HG03108 (cell line): ENCODE measurements around the gene IGLL1.
"Not testable (repeated sequence)": the region's sequence is repeated elsewhere in the genome, so short reads cannot be mapped to it uniquely, and the experiment has no call there.

Experiments used
- ATAC-seq: cut with Tn5 transposase; IDR thresholded peaks from one replicate; pipeline ENCODE4 v1.9.1; 2021; ENCODE audit warnings: moderate library complexity; ENCODE audit not compliant: unreplicated experiment

The IGLL1 gene

DNA sequence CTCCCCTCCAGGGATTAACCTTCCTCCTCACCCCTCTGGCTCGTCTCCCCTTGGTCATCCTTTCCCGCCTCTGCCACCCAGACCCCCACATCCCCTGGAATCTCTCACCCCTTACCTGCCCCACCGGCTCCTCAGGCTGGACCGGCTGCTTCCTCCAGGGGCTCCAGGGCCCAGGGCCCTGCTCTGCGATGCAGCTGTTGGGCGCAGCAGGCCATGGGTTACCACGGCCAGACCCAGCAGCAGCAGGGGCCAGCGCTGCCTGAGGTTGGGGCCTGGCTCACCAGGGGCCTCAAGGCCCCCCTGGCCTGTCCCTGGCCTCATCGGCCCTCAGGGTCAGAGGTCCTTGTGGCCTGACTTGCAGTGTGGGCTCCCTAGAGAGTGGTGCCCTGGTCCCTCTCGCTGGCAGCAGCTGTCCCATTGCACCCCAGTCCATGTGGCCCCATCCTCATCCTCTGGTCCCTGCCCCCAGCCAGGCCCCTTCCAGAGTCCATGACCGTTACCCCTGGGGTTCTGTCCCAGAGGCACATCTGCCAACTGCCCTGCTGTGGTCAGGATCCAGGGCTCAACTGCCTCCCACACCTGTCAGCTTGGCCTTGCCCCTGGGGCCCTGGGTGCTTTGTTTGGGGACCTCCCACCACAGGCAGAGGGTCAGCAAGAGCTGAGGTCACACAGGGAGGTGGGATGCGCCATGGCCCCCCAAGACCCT is at the start of gene IGLL1:
TSS of gene IGLL1 (minus strand) at position 421 of the 706 bp plus-strand sequence. CDS start at position 321, 100 bp downstream.
- ATAC-seq: no peak

DNA sequence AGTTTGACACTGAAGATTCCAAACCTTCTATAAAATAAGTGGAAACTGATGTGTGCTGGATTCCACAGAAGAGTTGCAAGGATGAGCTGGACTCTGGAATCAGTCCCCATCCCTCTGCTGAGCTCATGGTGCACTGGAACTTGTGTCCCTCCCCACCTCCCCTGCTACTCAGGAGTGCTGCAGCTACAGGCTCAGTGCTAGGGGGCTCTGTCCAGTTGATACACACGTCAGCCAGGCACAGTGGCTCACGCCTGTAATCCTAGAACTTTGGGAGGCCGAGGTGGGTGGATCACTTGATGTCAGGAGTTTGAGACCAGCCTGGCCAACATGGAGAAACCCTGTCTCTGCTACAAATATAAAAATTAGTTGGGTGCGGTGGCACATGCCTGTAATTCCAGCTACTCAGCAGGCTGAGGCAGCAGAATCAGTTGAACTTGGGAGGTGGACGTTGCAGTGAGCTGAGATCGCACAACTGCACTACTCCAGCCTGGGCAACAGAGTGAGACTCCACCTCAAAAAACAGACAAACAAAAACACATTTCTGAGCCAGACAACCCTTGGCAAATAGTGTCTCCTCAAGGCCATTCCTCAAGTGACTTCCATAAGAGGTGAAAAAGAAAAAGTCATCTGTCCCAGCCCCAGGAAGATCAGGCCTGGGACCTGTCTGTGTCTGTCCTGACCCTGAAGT is 48.1 kb upstream of the IGLL1 start:
- not testable (repeated sequence) for ATAC-seq

DNA sequence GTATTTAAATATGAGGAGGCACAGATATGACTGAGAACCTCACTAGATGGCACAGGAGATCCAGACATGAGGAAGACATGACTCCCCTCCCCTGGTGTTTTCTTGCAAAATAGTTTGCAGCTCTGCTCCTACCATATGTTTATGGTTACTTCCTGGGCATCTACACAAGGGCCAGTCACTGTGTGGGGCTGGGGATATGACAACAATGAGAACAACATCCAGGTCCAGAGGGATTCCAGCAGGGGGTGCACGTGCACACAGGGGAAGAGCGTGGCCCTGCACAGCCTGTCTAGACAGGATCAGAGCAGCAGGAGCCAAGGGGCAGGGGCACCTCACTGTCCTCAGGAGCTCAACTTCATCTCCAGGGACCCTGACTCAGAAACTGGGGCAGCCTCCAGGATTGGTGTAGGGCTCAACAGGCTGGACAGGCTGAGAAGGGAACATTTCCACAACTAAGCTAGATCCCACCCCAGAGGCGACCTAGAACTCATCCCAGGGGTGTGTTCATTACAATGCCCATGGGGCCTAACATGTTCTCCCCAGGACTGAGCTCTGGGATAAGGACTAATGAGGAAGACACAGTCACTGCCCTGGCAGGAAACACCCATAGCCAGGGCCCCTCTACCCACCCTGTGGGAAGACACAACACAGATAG is 47.4 kb upstream of the IGLL1 start:
- not testable (repeated sequence) for ATAC-seq

DNA sequence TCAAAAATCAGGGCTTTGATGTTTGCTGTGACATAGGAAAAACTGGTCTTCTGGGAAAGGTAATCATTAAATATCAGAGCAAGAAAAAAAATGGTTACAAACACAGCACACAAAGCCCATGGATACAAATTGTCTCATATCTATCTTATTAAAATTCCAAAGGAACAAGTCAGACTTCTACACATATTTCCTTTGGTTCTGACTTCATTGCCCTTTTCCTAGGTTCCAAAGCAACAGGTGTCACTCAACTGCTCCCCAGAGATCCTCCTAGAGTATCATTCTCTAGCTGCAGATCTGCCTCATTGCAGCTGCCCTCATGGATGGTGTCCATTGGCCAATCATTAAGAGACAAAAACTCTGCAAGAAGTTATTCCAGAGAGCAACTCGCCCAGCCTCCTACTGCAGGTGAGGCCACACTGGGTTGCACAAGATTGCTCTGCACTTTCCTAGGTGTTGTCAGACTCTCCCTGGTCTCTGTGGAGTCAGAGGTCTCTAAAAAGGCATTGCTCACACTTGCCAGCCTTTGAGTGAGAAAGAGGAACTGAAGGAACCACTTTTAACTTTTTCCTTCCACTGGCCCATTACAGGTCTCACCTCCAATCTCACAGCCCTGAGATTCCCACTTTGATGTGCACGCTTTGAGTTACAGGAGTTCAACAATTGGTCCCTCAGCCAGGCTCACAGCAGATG is 46.3 kb upstream of the IGLL1 start:
- ATAC-seq: no peak

DNA sequence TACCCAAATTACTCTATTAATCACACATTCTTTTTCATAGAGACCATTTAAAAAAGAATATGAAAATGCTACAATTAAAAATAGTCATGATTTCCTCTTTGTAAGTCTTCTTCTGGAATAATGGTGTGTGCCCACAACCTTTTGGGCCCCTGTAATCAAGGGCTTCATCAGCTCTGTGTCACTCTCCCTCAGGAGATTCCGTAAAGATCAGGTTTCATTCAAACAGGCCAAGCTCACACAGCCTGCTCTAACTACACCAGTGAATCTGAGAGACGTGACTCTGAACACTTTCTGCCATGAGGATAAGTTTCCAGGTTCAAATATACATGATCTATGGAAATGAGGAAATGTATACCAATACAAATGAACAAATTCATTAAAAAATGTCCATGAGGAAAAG is 42.5 kb upstream of the IGLL1 start:
- no peak for ATAC-seq

DNA sequence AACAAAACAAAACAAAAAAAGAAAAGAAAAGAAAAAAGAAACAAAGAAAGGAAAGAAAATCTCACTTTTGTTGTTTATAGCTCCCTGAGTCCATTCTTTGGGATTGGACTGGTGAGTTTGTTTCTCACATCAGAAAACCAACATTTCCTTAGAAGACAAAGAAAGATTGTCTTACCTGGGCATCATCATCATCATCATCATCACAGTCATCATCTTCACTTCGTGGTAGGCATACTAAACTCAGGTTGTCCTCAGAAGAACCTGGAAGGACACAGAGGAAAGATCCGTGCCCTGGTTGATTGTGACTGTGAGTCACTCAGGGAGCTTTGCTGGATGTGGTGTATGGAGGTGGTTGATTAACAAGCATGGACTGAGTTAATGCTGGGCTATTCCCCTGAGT is 41.8 kb upstream of the IGLL1 start:
- ATAC-seq: not testable (repeated sequence)

DNA sequence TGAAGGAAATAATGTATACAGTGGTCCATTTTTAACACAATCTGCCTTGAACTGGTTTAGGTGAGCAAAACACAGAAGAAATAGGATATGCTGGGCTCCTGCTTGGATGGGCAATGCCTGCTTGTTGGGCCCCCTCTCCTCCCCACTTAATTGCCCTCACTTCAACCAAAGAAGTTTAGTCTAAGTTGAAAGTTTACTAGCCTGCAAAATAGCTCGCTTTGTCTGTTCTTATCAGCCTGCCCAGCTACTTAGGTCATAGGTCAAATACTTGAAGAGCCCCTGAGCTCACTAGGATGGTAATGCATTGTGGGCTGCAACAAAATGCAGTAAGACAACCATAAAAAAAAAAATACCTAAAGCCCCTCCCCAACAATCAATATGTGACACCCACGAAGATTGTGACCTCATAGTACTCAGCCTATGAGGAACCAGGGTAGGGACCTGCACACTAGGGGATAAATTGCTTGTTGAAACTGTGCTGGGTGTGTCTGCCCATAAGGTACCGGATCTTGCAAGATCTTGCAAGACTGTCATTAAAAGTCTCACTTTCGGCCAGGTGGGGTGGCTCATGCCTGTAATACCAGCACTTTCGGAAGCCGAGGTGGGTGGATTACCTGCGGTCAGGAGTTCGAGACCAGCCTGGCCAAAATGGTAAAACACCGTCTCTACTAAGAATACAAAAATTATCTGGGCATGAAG is 41.1 kb upstream of the IGLL1 start:
- ATAC-seq: no peak

DNA sequence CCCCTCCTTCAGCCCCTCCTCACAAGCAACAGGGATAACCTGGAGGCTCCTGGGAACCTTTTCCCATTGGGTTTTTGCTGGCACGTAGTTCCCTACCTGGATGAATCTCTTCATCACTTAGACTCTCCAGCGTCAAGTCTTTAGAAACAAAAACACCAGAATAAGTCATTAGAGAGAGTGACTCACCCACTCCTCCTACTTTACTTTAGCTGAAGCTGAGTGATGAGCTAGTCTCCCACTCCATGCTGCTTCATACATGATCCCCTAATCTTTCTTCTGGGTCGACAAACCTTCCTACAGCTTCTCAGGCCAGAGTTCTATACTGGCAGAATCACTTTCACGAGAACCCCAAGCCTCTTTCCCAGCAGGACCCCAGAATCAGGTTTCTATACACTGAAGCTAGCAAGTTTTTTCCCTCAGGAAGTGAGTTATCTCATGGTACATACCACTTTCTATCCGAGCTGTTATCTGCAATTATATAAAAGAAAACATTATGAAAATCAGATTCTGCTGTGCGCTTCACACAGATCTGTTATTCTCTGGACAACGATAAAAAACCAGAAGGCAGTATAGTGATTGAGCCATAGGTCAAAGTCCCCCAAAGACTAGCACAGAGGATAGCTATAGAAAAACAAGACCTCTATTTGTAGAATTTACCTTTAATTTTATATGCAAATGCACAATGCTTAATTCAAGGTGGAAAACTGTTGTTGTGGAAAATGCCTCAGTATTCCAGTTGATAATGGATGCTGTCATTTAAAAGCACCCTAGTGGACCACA is 33.3 kb upstream of the IGLL1 start:
- ATAC-seq: no peak

DNA sequence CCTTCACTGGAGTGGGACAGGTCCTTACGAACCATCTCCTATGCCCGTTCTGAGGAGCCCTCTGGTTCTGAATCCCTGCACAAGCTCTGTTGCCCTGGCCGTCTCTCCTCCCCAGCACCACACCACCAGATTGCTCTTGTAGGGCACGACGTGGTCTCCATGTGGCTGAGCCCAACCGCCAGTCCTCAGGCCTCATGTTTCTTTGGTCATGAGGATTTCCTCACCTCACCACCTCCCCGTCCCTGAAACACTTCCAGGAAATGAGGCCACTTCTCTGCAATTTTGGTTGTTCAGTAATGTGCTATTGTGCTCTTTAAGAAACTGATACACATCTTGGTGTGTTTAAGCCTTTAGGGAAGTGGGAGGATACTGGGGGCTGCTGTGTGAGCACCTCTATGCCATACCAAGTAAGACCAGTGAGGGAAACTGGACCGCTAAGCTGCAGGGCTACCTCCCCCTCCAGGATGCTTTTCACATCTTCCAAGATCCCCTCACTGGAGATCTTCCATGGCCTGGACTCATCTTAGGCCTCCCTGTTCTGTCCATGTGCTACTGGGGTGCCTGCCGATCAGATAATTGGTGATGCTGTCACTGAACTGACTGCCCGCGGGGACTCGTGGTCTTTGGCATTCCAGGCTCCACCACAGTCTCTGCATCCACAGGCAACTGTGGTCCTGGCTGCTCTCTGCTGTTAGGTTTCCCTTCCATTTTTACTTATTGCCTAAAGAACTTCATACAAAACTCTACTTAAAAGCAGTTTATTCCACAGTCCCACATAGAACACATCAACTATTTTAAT is 30.1 kb upstream of the IGLL1 start:
- ATAC-seq: no peak

DNA sequence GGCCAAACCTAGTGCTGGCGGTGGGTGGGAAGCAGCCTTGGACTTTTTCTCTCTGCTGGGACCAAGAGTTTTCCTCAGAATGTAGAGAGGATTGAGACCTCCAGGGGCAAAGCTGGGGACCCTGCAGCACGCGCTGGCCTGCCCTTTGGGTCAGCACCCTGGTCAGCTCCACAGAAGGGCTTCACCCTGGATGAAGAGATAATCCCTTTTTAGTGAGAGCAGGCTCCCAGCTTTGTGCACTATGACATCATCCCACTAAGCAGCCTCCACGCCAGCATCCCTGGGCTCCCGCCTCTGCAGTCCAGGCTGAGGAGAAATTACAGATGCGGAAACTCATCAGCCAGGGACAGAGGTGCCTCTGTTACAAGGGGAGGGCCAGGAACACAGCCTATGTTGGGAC is 28.5 kb upstream of the IGLL1 start:
- no peak for ATAC-seq

DNA sequence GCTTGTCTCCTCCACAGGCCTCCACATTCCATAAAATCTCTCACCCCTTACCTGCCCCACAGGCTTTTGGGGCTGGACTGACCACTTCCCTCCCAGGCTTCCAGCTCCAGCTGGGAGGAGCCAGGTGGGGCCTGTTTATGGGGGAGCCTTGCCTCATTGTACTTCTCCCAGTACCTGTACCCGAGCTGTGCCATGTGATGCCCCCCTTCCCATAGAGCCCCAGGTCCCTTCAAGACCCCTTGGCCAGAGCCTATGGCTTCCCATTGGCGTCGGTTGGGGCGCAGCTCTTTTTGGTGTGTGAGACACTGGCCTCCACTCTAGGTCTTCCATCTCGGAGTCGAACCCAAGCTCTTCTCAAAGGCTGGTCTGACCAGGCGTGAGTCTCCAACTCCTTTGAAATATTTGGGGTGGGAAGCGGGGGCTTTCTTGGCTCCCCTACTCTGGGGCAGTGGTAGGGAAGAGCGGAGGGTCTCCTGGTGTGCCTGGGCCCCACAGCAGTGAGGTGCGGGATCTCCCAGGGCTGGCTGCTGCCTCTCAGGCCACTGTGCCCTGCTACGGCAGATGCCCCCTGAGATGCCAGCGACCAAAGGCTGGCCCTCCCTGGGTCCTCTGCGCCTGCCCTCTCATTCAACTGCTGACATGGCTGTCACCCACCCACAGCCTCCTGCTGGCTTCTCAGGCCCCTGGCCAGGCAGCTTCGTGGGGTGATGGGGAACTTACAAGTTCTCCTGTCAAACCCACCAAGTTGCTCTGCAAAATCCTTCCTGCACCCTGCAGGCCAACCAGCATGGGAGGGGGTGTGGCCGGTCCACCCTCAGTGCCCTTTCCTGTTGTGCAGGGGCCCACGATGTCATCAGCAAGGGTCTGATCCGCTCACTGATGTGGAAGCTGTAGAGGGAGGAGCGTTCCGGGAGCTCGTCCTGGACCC is 26.4 kb upstream of the IGLL1 start:
- ATAC-seq: no peak

DNA sequence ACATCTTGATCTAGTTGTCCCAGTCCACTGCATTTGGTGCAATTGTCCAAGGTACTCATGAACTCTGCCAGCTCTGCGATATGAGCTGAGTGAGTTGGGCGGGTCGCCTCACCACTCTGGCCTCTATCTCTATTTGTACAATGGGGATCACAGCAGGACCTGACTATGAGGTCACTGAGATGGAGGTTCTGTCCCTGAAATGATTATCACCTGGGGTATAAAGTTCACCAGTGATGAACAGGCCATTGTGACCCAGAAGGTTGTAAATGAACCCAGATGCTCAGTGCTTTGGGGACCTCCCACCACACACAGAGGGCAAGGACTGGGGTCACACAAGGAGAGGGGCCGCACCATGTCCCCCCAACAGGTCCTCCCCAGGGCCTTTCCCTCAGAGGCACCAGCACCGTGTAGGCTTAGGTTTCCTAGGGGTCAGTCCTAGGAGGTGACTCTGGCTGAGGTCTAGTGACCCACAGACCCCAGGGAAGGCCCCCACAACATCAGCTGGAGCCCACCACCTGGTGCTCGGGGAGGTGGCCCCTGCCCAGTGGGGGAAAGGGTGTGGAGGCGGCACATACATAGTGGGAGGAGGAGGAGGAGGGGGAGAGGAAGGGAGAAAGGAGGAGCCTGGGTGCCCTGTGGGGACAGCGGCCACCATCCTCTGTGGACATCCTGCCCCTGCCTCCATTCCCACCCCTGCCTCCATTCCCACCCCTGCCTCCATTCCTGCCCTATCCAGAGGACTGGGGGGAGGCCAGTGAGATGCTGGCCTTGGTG is 25.0 kb upstream of the IGLL1 start:
- no peak for ATAC-seq

DNA sequence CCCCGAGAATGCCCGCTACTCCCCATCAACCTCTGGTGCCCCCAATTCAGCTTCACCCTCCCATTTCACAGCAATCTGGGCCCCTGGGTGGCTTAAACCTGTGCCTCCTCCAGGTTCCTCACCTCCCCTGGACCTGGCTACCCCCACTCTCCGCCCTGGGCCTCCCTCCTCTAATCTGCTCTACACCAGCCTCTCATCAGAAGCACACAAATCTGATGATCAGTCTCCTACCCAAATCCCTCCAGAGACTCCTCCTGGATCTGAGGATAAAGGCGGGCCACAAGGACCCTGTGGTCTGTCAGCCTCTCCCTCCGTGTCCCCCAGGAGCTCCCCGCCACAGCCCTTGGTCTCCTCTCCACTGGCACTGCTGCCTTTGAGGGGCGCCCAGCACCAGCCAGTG is 23.2 kb upstream of the IGLL1 start:
- no peak for ATAC-seq

DNA sequence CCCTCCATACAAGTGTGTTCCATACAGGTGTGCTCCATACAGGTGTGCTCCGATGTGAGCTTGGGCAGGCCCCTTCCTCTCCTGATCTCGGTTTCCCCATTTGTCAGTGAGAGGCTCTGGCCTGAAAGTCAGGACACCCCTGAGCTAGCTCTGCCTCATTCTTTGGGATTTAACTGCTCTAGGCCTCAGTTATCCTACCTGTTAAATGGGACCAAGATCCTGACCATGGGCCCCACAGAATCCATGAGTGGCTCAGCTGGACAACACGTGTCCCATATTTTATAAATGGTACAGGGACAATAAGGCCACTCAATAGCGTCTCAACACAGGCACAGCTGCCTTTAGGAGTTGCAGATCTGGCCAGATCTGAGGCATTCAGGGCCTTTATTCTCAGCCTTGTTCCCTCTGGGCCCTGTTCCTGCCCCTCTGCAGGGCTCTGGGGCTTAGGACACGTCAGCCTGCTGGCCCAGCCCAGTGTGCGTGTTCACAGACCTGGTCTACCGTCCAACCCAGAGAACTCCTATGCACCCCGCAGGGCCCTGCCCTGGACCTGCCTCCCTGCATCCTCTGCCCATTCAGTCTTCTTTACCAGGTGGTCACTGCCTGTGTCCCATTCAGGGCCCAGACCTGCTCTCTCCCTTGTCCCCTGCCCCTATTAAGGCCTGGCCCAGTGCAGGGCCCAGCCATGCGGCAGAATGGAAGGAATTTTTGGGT is 18.9 kb upstream of the IGLL1 start:
- ATAC-seq: no peak

DNA sequence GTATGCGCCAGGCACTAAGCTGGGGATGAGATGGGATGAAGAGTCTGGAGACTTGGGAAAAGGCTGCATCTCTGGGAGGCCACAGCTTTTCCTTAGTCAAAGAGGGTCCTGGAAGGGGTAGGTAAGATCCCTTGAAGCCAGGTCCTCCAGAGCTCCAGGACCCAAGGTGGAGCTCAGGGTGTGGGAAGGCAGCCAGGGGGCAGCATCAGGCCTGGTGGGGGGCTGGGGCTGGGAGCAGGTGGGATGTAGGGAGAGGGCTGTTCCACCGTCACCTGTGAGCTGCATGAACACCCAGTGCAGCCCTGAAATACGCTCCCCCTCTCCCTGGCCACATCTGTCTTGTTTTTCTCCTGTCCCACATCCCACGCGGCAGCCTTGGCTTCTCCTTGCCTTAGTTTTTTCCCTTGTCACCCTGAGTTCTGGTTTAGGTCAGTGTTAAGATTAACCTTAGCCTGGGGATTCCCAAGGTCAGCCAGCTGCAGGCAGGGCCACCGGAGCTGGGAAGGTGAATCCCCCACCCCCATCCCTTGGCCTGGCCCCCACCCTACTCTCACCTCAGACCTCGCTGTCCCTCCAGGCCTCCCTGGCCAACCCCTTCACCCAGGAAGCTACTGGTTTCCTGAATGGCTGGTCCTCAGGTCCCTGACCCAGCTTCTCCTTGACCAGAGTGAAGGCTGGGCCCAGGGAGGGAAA is 17.6 kb upstream of the IGLL1 start:
- ATAC-seq: not testable (repeated sequence)

DNA sequence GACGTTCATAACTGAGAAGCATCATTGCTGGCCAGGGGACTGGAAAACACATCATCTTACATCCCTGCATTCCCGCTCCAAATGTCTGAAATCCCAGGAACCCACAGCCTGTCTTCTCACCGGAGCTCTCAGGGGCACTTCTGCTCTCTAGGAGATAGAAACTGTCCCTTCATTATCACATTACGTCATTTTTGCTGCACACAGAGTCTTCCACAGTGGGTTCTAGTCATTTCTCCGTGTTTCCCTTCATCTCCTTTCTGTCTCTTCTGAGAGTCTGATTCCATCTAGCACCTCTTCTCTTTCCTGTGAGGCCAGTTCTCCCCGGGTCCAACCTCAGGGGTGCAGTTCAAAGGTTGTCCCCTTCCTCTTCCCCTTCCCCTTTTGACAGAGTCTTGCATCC is 15.8 kb upstream of the IGLL1 start:
- ATAC-seq: not testable (repeated sequence)
